Medulla oblongata (tissue), 1 donor: ENCODE results near the gene ACAN.
A peak's percentile ranks its signal among the peaks of the same experiment; 100 is the strongest.

ENCODE experiments used
- DNase-seq: peaks from one replicate; pipeline ENCODE4 v3.0.0-alpha.2; 2015; ENCODE audit errors: extremely low spot score

The ACAN gene

DNA sequence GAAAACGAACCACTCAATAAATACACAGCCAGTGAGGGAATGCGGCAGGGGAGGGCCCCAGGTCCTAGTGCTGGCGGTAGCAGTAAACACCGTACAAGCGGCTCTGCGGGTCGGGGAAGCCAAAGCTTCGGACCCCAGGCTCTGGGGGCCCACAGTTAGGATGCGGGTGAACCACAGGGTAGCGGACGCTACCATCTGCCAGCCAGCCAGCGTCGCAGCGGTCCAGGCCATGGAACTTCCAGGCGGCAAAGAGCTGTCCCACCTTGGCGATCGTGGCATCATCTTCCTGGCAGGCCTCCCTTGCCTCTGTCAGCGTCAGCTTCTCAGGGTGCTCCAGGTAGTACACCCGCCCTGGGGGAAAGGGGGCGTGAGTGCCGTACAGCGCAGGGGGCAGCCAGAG is 74.7 kb downstream of the ACAN start:
- DNase-seq = no peak

DNA sequence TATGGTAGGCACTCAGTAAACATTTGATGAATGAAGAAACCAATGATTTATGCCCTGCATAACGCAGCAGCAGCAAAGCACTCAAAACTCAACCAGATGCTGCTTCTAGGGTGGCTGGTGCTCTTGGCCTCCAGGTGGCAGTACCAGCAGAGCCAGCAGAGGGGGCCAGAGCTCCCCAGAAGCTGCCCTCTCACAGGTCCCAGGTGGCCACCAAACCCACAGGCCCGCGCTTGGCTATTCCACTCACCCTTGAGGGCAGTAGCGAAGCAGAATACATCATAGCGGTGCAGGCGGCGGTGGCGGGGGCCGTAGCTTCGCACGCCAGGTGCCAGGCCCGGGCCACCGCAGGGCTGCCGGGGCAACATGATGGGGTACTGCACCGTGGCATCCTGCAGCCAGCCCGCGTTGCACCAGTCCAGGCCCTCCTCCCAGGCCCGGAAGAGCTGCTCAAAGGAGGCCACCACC is 75.5 kb downstream of the ACAN start:
- DNase-seq = peak; percentile 10

DNA sequence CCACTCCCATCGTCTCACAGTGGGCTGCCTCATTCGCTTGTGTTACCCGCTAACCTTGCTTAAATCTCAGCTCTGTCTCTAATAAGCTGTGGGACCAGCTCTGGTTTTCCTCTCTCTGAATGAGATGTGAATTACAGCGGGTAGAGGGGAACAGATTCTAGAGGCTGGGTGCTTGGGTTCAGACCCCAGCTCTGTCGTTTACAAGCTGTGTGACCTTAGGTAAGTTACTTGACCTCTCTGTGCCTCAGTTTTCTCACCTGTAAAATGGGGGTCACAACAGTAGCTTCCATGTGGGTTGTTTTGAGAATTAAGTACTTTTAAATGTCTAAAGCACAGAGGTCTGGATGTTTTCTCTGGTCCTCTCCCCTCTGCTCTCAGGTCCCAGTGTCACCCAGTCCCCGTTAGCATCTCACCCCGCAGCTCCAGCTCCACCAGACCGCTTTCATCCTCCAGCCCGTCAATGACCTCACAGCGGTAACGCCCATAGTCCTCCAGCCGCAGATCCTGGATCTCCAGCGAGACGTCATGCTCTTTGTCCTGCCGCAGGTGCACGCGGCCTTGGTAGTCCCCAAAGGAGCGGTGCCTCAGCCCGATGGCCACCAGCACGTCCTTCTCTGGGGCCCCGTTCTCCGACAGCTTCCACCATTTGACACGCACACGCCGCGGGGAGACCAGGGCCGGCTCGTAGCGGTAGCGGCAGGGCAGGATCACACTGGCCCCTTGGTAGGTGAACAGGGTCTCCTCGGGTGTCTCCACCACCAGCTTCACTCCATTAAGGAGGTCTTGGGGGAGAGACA is 77.9 kb downstream of the ACAN start:
- DNase-seq = no peak

DNA sequence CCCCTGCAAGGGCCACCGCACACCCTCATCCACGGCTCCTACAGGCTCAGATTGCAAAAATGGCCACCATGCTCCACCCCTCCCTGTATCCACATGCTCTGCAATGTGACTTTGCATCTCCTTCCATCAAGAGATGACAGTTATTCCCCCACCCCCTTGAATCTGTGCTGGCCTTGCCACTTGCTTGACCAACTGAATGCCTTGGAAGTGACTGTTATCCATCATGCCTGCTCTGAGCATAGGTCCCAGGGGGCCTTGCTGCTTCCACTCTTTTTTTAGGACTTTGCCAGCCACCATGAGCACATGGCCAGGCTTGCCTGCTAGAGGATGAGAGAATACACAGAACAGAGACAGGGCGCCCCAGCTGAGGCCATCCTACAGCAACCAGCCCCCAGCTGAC is 78.5 kb downstream of the ACAN start:
- no peak for DNase-seq

DNA sequence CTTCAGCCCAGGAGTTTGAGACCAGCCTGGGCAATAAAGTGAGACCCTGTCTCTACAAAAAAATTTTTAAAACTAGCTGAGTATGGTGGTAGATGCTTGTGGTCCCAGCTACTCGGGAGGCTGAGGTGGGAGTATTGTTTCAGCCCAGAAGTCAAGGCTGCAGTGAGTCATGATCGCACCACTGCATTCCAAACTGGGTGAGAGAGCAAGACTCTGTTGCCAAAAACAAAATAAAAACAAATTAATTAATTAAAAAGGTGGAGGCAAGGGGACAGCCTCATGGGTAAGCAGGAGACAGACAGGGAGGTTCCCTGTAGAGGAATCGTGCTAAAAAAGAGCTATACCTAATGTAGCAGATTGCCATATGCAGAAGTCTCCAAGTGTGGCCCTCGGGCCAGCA is 79.5 kb downstream of the ACAN start:
- no peak for DNase-seq

DNA sequence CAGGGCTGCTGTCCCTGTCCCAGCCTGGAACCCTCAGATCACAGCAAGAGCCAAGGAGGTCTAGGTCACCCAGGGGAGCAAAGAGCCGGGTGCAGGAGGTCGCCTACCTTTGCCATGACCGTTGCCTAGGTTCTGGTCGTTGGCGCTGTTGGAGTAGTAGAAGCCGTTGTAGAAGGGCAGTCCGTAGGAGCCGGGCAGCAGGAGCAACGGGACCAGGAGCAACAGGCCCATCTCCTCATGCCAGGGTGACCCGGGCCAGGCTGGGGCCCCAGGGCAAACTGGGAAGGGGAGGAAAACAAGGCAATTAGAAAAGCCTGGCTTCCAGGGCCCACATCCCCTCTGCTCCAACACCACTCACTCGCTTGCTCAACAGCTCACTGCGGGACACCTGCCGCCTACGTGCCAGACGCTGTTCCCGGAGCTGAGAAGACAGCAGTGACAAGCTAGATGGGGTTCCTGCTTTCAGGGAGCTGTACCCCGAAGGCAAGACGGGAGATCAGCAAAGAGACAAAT is 83.9 kb downstream of the ACAN start:
- no peak for DNase-seq

DNA sequence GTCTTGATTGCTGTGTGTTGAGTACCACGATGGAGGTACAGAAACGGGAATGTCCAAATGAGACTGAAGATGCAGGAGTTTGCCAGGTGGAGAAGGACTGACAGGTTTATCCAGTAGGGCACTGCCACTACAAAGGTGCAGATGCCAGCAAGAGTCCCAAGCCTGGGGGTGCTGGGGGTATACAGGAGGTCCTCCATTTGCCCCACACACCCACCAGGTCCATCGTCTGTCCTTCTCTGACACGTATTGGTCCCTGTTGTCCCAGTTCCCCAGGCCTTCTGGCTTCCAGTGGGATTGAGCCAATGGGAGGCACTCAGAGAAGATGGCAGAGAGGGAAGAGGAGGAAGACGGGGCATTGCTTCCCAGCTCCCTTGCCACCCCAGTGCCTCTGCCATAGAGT is 85.5 kb downstream of the ACAN start:
- no peak for DNase-seq

DNA sequence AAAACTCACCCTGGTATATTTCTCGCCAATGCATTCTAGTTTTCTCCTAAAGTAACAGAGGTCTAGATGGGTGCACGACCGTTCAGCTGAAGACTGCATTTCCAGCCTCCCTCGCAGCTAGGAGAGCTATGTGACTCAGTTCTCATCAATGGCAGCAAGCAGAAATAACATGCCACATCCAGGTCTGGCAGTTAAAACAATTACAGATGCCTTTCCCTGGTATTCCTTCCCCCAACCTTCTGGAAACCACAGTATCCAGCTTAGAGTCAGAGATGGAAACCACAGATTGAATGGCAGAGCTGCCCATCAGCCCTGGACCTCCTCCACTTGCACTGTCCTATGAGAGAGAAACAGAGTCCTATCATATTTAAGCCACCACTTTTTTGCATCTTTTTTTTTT is 87.3 kb downstream of the ACAN start:
- no peak for DNase-seq

DNA sequence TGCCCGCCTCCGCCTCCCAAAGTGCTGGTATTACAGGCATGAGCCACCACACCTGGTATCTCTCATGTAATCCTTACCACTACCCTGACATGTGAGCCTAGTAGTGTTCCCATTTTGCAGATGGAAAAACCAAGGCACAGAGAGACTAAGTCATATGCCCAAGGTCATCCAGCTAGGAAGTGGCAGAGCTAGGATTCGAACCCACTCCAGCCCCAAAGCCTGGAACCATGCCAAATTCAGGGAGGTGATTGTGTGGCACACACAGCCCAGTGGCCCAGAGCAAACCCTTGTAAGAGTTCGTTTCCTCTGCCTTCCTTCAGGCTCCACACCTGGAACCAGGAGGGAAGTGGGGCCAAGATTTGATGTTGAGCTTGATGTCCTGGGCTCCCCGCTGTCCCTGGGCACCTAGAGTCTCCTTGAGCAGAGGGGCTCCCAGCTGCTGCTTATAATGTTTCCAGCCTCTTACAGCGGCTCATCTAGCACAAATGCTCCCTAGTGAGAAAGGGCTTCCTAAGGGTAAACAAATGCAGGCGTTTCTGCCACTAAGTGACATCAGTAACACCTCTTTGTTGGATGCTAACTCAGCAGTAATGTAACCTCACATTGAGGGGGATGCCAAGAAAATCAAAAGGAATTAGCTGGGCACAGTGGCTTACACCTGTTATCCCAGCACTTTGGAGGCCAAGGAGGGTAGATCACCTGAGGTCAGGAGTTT is 88.5 kb downstream of the ACAN start:
- DNase-seq = no peak

DNA sequence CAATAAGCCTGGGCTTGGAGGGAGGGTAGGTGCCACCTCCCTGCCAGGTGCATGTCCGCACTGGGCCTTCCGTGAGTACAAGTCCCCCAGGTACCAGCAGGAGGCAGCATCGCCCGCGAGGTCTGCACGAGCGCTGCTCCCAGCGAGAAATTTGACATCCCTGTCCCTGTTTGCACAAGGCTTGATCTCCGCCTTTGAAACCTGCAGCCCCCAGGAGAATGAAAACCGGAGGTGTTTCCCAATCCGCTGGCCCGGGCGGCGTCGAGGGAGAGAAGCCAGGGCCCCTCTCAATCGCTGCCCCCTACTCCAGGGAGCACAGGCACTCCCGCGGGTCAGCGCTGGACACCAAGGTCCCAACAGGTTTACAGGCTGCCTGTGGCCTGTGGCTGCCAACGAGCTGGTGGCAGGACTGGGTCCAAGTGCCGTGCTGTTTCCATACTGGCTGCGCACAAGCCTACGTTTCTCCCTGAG is 91.1 kb downstream of the ACAN start:
- no peak for DNase-seq

DNA sequence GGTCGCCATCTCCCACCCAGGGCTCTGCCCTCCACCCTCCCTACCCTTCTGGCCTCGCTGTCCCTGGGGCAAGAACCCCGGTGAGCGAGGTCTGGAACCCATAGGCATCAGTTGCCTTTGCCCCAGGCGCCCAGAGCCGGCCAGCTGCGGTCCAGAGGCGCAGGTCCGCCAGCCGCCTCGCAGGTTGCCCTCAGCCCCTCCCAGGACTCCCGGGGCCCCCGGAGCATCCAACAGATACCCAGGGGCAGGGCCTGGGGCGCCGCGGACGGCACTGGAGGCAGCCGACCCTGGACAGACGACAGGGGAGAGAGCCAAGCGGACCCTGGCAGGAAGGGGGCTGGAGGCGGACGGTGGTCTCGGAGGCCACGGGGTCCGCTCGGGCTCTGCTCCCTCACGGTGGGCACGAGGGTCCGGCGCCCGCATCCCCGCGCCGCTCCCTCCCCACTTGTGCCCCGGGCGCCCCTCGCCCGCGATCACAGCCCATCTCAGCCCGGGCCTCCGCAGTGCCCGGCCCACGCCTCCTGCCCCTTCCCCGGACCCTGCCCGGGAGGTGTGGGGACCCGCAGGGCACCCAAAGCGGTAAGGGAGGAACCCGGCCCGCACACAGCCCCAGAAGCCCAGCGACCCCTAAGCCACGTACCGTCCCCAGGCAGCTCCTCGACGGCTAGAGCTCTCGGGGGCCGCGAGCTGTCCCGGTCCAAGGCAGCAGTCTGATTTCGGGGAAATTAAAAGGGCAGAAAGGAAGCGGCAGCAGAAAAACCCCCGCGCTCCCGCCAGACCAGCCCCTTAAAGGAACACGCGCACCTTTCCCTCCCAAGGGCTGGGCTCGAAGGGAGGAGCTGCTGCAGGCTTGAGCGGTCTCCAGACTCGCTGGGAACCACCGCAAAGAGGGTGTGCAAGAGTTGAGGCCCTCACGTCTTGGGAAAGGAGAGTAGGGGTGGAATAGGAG is 91.9 kb downstream of the ACAN start, which contains the start of gene HAPLN3:
Gene HAPLN3 (minus strand): TSS at position 726 of the 949 bp plus-strand sequence. CDS start 8,246 bp downstream, outside the sequence.
- DNase-seq = no peak

DNA sequence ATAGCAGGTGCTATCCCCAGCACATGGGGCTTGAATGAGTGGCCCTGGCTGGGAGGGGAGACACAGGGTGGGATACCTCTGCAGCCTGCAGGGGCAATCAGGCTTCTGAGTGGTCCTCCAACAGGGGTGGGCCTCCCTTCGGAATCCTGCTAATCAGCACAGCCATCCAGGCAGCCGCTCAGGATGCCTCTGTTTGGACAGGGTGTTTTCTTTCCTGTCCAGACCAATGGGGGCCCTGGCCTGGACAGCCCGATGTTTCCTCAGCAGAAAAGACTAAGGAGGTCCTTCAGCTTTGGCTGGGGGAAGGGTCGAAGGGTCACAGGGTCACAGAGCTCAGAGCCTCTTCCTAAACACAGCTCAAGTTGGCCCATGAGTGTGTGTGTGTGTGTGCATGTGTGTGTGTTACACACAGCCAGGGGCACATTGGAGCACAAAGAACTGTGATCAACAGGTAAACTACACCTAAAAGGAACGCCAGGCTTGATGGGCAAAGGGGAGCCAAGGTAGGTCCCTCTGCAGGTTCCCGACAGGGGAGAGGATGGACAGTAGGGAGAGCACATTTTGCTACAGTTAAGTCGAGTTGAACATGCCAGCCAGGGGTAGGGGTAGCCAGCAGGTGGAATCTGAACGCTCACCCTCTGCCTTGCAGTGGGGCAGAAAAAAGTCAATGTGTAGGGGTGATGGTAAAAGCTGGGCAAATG is 93.2 kb downstream of the ACAN start:
- no peak for DNase-seq

DNA sequence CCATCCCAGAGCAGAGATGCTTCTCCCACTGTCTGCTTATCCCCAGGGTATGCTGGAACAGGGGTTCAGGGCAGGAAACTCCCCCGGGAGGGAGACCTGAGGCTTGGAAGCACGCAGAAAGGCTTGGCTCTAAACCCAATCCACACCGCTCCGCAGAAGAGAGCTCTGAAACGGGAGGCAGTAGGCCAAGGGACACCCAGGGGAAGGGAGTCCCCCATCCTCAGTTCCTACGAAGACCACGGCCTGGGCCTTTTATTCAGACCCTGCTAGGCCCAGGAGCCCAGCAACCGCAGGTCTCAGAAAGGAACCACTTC is 93.9 kb downstream of the ACAN start:
- DNase-seq = no peak

DNA sequence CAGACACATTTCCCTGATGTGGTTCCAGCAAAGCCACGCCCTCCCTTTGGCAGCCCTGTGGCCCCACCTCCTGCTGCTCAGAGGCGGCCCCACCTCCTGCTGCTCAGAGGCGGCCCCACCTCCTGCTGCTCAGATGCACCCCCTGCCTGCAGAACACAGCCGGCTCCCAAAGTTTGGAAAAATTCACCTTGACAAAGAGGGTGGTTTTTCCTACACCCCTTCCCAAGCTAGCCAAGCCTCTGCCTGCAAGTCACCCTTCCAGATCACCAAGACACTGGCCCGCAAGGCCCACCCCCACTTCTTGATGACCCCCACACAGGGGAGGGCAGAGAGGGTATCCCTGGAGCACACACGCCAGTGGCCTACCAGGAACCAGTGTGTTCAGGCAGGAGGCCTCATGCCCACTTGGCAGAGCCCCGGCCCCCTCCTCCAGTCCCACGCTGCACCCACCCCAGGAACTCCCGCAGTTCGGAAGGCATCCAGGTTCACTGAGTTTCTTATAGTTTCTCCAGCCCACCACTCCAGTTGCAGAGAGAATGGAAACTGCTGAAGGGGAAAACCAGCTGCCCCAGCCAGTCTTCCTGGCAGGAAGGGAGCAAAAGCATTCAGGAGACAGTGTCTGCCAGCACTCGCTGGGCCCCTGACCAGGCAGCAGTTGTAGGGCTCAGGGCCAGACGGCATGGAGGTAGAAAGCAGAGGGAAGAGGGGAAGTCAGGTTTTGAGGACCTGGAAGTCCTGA is 94.4 kb downstream of the ACAN start:
- DNase-seq = peak; percentile 73

DNA sequence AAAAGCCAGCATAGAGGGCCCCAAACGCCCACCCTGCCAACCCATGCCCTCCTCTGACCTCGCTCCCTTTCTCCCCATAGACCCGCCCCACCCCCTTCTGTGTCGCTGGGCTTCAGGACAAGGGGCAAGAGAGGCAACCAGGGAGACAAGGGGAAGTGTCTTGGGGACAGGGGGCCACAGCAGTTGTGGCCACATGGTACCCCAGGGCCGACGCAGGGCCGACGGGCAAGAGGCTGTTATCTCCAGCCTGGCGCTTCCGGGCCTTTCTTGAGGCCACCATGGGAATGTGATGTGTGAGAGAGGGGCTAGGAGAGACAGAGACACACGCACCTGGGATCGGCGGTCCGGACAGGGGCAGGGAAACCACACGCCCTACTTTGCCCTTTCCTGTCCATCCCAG is 95.5 kb downstream of the ACAN start:
- DNase-seq = no peak

DNA sequence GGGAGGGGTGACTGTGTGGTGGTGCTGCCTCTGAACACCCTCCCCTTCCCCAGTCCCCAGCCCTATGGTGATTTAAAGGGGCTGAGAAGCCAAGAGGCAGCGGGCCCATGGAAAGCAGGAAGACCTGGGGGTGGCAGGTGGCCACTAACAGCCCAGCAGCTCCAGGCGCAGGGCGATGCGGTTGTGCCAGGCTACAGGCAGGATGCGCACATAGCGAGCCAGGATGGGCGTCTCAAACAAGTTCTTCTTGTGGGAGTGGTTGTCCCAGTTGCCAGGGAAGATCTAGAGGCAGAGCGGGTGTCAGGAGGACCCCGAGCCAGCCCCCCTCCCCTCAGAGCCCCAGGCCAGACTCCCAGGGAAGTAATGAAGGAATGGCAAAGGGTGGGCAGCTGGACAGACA is 96.0 kb downstream of the ACAN start:
- DNase-seq = no peak

DNA sequence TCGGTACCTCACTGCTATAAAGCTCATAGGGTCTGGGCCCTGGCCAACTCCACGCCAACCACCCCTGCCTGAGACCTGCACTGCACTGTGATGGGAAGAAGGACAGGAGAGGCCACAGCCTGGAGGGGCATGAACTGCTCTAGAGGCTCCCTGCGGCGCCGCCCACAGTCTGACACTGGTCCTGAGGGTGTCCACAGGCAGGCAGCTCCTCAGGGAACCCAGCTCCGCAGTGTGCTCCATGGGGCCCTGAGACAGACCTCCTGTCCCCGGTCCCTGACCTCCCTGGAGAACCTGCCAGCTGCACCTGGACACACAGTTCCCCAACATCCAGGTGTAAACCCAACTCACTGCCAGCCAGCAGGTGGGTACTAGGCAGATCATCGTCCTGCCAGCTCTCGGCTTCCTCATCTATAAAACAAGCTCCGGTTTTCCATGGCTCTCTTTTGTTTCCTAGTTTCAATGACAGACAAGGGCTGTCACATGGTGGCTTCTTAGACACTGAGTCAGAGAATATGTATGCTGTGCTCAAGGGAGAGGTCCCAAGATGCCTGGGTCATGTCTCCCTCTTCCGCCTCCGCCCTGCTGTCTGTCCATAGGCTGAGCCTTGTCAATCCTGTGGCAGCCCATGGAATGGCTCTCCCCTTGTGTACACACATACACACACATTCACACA is 97.2 kb downstream of the ACAN start:
- DNase-seq = no peak

DNA sequence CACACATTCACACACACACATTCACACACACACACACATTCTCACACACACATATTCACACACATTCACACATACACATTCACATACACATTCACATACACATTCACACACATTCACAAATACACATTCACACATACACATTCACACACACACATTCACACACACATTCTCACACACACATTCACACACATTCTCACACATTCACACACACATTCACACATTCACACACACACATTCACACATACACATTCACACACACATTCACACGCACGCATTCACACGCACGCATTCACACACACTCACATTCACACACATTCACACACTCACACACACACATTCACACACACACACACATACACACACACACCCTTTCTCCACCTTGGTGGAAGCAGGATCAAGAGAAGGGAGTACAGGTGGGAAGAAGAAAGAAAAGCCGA is 97.8 kb downstream of the ACAN start:
- DNase-seq = no peak

DNA sequence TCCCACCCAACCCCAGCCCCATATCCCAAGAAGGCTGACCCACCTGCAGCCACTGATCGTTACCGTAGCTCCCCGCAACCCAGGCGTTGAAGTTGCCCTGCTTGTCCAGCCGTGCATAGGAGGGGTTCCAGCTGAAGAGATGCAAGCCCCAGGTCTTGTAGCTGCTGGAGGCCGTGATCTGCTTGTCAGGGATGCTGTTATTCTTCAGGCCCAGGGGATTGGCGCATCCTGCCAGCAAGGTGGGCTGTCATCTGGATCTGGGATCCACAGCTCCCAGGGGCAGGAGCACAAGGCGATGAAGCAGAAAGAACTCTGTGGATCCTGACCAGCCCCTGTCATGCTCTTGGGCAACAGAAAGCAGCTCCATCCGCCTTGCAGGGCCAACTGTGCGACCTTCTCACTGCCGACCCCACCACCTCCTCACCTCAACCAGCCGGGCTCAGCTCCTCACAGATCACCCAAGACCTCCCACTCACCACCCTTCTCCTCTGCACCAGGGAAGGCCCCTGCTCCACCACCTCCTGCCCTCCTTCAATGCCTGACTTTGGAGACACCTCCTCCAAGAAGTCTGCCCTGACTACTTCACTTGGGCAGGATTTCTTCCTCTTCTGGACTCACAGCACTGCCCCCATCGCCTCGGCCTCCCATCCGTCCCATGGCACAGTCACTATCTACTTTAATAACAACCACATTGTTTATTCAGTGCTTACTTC is 98.4 kb downstream of the ACAN start:
- no peak for DNase-seq
